Measurements from ENCODE around the gene CMC1.
"Not testable (repeated sequence)": the region's sequence is repeated elsewhere in the genome, so short reads cannot be mapped to it uniquely, and the experiment has no call there.

CMC1 gene

GRCh38 chr3:28241221-28242160 lies at the start of gene CMC1:
TSS of gene CMC1 (plus strand) at chr3:28241619. CDS start at chr3:28241794, 175 bp downstream.
- in situ Hi-C loops (cut with MboI; ENCODE audit: low sequenced_read_pairs), result no loop called here

- in situ Hi-C loops (cut with MboI; ENCODE audit: low sequenced_read_pairs), result no loop called here
Measured at GRCh38 chr3:28198161-28198560, 43.3 kb upstream of the CMC1 start.

- in situ Hi-C loops (cut with MboI; ENCODE audit: low sequenced_read_pairs), result no loop called here
Measured at GRCh38 chr3:28198974-28199373, 42.4 kb upstream of the CMC1 start.

- in situ Hi-C loops (cut with MboI; ENCODE audit: low sequenced_read_pairs), result not testable (repeated sequence)
Measured at GRCh38 chr3:28199643-28200042, 41.8 kb upstream of the CMC1 start.

- in situ Hi-C loops (cut with MboI; ENCODE audit: low sequenced_read_pairs), result not testable (repeated sequence)
Measured at GRCh38 chr3:28200366-28200848, 41.0 kb upstream of the CMC1 start.

GRCh38 chr3:28206479-28206878 lies 34.9 kb upstream of the CMC1 start:
- in situ Hi-C loops (cut with MboI; ENCODE audit: low sequenced_read_pairs), result no loop called here

GRCh38 chr3:28207000-28207733 lies 34.3 kb upstream of the CMC1 start:
- in situ Hi-C loops (cut with MboI; ENCODE audit: low sequenced_read_pairs), result no loop called here

GRCh38 chr3:28210968-28211713 lies 30.3 kb upstream of the CMC1 start:
- in situ Hi-C loops (cut with MboI; ENCODE audit: low sequenced_read_pairs), result no loop called here

- in situ Hi-C loops (cut with MboI; ENCODE audit: low sequenced_read_pairs), result no loop called here
Measured at GRCh38 chr3:28212681-28213080, 28.7 kb upstream of the CMC1 start.

GRCh38 chr3:28215407-28215806 lies 26.0 kb upstream of the CMC1 start:
- in situ Hi-C loops (cut with MboI; ENCODE audit: low sequenced_read_pairs), result no loop called here

GRCh38 chr3:28218071-28218916 lies 23.1 kb upstream of the CMC1 start:
- in situ Hi-C loops (cut with MboI; ENCODE audit: low sequenced_read_pairs), result no loop called here

- in situ Hi-C loops (cut with MboI; ENCODE audit: low sequenced_read_pairs), result no loop called here
Measured at GRCh38 chr3:28218917-28219198, 22.6 kb upstream of the CMC1 start.

GRCh38 chr3:28224430-28224829 lies 17.0 kb upstream of the CMC1 start:
- in situ Hi-C loops (cut with MboI; ENCODE audit: low sequenced_read_pairs), result no loop called here

GRCh38 chr3:28226020-28226419 lies 15.4 kb upstream of the CMC1 start:
- in situ Hi-C loops (cut with MboI; ENCODE audit: low sequenced_read_pairs), result no loop called here

- in situ Hi-C loops (cut with MboI; ENCODE audit: low sequenced_read_pairs), result no loop called here
Measured at GRCh38 chr3:28228623-28229022, 12.8 kb upstream of the CMC1 start.

GRCh38 chr3:28232659-28233058 lies 8.8 kb upstream of the CMC1 start:
- in situ Hi-C loops (cut with MboI; ENCODE audit: low sequenced_read_pairs), result no loop called here

- in situ Hi-C loops (cut with MboI; ENCODE audit: low sequenced_read_pairs), result no loop called here
Measured at GRCh38 chr3:28234454-28234853, 7.0 kb upstream of the CMC1 start.

GRCh38 chr3:28239108-28239507 lies 2.3 kb upstream of the CMC1 start:
- in situ Hi-C loops (cut with MboI; ENCODE audit: low sequenced_read_pairs), result no loop called here

- in situ Hi-C loops (cut with MboI; ENCODE audit: low sequenced_read_pairs), result no loop called here
Measured at GRCh38 chr3:28240441-28240840, 978 bp upstream of the CMC1 start.

GRCh38 chr3:28242519-28242918 lies 1.1 kb downstream of the CMC1 start:
- in situ Hi-C loops (cut with MboI; ENCODE audit: low sequenced_read_pairs), result no loop called here

Data from HL-60/S4 treated with retinoic acid at 250 ng/mL for 4 days and 3 days (cell line).